Stimulated activated CD8-positive, alpha-beta memory T cell treated with anti-CD3 and anti-CD28 coated beads, Interleukin-2, amount 100 ng/mL, for 1 hour (primary cell): ENCODE data around the gene KCTD2.
"Not testable (repeated sequence)": the region's sequence is repeated elsewhere in the genome, so short reads cannot be mapped to it uniquely, and the experiment has no call there.

ENCODE experiments used
- DNase-seq, 2 donors: peaks; one replicate each; pipeline ENCODE4 v3.0.0-alpha.2; 2020; ENCODE audit warnings: low read depth in 2 of 2

Gene KCTD2

DNA sequence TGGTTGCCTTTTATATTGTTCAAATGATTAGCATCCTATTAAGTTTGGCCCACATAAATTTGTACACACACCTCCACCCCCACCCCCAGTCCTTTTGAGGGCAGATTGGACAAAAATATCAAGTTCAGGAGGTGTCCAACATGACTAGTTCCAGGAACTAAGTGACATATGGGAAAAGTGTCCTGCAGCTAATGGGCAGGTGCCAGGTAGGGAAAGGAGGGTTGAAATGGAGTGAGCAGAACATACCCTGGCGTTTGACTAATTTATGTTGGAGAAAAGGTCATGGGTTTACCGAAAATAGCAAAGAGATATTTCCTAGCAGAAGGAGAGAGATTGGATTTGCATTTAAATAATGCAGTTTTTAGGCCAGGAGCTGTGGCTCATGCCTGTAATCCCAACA lies 4.9 kb downstream of the KCTD2 start:
- no peak for DNase-seq

DNA sequence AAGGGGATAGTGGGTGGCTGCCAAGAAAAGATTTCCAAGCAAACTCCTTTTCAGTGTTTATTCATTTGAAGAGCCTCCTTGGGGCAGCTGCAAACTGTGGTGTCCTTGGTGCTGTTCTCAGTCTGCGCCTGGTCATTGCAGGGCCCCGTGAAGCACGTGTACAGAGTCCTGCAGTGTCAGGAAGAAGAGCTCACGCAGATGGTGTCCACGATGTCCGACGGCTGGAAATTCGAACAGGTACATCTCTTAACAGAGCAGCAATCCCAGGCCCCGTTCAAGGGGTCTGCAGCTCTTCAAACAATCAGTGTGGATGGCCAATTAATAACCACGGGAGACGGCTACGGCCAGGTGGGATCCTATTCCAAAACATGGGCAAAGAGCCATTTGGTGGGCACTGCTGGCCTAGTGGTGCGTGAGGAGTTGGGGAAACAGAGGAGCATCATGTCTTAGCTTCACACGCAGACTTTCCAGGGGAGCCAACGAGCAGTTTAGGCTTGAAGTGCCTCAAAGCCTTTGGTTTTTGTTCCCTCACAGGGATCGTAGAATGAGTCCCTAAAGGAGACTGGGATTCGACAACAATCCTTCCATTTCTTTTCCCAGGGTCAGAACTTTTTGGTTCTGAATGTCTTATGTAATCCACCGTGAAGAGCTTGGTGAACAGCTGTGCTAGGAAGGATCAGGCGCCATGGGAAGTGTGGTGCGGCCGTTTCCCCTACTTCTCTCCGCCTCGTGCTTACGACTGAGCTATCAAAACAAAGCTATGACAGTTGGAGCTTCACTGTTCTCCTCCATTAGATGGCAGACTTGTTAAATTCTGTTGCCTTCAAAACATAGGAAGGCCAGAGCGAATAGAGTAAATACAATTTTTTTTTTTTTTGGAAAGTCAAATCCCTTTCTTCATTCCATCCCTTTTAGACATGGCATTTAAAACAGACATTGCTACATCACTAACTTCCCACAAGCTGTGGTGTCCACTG lies 12.6 kb downstream of the KCTD2 start:
- no peak for DNase-seq

DNA sequence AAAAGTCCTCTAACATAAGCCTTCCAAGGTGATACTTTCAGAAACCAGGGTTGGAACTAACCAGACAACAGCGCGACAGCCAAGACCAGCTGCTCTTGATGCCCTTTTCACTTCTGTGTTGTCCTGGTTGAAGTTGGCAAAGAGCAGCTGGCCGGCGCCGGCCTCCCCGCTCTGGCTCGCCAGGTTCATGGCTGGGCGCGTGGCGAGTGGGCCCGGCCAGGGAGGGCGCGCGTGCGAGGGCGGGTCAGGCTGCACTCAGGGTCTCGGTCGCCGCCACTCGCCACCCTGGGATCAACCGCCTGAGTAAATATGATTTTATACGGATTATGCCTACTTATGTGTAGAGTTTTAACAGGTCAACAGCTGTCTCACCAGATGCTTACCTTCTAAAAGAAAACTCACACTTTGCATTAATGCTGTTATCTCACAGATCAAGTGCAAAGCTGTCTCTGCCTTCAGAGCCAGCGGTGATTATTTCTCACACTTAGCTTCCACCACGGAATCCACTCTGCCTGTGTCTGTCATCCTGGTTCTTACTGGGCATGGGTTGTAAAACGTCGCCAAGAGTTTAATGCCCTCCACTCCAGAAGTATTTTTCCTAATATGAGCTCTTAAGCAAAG lies 13.5 kb downstream of the KCTD2 start:
- no peak for DNase-seq

DNA sequence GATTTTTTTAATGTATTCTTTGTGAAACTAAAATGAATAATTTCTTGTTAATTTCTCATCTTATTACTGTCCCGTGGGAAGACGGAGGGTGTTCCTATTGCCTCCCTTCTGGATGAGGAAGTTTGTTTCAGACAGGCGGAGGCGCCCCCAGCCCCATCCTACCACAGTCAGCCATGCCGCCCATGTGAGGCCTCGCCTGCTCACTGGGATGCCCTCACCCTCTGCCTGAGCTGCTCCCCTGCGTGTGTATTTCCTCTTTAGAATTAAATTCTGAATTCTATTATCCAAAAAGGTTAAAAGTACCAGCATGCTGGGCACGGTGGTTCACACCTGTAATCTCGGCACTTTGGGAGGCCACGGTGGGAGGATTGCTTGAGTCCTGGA lies 14.0 kb downstream of the KCTD2 start:
- no peak for DNase-seq

DNA sequence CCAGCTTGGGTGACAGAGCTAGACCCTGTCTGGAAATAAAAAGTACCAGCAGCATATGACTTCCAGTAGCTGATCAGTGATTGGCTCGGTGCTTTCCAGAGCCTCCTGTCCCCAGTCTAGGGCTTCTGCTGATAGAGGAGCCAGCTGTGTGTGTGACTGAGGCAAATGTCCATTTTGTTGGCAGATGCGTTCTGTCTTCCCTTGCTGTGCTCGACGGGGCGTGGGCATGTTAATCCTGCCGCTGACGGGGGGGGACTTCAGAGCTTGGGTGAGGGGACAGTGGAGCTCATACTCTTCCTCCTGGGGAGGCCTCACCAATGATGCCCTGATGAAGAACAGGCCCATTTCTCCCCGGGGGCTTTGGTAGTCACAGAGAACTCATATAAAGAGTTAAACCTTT lies 14.6 kb downstream of the KCTD2 start:
- DNase-seq = no peak

DNA sequence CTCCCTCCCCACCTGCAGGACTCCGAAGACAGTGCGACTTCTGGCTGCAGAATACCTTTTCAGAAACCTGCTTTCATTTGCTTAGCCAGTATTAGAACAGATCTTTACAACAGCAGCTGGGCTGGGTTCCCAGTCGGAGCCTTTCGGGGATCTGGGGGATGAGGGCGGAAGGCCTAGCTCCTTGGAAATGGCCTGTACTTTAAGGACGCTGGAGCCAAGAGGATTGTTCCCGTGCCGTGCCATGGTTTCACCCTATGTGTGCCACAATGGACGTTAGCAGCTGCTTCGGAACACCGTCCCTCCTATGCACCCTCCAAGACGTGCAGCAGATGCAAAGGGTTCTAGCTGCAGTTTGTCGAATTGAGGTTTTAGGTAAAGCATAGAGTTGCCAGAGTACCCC lies 16.2 kb downstream of the KCTD2 start:
- no peak for DNase-seq

DNA sequence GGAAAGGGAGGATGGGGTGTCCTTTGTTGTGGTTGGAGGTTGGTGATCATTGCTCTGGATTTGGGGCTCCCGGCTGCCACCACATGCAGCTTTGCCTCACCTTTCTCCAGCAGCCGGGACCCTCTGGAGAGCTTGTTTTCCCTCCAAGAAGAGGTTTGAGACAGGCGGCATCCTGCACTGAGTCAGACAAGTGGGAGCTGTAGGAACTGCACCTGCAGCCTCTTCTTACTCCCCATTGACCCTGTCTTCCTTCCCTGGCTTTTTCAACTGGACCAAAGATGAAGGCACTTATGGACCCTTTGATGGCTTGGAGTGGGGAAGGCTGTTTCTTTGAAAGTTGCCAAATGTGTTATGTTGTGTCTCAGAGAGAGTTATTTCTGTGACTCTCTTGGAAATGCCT lies 16.6 kb downstream of the KCTD2 start:
- no peak for DNase-seq

DNA sequence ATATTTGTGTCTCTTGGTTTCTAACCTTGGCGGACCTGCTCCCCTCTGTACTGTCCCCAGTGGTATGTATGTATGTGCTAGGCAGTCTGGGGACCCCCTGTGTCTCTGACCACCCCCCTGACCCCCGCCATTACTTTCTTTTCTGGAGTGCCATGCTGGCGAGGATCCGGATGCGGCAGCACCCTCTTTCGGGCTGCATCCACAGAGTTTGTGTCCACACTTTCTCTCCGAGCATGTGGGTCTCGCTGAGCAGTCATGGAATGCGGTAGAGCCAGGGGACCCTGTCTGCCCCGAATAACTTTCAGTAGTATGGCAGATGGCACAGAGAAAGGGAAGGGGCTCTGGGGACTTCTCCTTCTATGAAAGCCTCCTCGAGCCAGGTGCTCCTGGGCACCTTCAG lies 17.0 kb downstream of the KCTD2 start:
- no peak for DNase-seq

DNA sequence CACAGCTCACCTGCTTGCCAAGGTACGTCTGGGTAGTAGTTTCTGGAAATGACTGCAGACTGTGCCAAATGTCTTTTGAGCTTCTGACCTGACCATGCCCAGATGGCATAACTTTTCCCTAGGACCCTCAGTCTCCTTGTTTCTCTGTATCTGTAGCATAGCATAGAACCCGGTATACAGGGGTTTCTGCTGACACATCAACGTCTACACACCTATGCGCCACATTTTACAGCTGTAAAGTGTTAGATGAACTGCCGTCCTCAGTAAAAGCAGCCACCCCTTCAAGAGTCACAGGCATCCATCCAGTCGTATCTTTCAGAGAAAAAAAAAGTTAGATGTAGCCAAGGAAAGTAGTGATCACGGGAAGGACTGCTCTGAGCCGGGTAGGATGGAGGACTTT lies 17.4 kb downstream of the KCTD2 start:
- DNase-seq = no peak

DNA sequence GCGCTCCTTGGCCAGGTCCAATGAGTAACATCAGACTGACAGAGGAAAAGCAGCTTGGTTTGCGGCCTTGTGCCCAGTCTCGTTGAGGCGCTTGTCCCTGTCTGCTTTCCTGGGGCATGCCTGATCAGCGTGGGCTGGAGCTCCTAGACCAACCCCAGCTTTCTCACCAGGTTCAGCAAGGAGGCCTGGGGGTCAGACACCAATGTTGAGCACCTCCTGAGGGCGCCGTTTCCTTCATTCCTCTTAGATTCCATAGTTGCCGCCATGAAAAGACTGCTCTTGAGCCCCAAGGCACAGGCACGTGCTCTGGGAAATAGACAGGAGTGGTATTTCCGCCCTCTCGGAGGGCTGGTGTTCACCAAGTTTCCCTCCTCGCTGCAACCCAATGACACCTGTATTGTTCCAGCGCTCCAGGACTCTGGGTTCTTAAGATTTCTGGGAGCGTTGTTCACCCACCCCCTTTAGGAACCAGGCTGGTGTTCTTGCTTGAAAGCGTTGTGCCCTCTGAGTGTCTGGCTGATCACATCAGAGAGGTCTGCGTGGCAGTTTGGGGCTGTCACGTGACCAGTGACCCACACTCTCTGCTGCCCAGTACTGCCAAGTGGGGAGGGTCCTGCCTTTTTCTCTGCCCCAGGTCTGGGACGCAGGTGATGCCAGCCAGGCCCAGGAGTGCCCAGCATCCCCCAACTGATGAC lies 18.0 kb downstream of the KCTD2 start:
- DNase-seq = no peak

DNA sequence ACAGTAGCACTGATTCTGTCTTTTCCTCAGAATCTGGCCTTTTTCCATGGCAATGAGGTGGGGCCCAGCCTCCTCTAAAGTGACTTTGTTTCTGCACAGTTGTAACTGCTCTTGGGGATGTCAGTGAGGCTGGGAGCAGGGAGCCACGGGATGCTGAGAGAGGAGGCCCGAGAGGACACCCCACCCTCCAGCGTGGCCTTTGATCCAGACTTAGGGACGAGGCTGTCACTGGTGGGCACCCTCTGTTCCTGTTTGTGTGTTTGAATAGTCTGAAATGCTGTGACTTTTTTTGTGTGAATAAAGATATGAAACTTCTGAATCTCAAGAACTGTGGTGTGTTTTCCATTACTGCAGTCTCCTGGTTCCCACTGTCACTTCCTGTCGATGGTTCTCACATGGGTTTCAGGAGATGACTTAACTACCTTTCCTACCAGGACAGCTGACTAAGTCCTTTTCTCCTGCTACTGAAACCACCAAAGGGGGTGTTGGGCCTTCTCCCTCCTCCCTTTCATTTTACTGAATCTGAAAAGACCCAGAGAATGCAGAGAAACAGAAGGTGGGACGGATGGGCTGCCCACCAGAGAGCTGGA lies 18.6 kb downstream of the KCTD2 start:
- DNase-seq = no peak

DNA sequence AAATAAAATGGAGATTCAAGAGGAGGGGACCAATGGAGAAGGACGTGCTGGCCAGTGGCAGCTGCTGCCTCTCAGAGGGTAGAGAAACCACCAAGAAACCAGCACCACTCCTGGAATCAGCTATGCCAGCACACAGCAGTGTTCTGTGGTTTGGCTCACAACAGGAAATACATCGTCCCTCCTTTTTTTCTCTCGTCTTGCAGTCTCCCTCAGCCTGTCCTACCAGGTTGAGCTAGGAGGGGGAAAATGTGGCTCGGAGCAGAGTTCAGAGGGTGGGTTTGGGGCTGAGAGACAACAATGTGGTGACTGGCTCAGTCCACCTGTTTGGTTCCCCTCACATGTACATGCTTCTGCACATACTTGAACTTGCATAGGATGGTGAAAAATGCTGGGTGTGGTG lies 20.8 kb downstream of the KCTD2 start:
- DNase-seq = no peak

DNA sequence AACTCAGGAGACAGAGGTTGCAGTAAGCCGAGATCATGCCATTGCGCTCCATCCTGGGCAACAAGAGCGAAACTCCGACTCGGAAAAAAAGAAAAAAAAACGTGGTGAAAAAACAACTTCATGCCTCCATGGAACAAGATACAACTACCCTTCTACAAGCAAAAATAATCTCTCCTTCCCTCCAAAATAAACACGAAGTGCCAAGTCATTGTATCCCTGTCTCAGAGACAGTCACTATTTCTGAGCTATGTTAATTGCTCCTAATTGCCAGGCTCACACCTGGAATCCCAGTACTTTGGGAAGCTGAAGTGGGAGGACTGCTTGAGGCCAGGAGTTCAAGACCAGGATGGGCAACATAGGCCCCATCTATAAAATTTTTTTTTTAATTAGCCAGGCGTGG lies 21.7 kb downstream of the KCTD2 start:
- DNase-seq = no peak

DNA sequence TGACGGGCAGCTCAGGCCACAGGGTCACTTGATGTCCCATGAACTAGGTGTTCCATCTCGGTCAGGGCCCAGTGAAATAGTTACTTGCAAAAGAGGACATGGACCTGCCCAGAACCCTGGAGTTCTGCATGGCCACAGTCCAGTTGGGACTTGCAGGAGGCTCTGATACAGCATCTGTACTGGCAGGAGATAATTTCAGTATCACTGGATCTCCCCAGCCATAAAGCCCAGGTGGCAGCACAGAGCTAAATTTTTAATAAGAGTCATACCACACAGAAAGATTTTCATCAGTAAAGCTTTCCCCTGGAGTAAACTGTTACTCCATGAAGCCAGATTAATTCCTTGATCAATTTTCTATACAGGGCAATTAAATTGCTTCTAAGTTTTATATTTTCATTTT lies 22.8 kb downstream of the KCTD2 start:
- no peak for DNase-seq

DNA sequence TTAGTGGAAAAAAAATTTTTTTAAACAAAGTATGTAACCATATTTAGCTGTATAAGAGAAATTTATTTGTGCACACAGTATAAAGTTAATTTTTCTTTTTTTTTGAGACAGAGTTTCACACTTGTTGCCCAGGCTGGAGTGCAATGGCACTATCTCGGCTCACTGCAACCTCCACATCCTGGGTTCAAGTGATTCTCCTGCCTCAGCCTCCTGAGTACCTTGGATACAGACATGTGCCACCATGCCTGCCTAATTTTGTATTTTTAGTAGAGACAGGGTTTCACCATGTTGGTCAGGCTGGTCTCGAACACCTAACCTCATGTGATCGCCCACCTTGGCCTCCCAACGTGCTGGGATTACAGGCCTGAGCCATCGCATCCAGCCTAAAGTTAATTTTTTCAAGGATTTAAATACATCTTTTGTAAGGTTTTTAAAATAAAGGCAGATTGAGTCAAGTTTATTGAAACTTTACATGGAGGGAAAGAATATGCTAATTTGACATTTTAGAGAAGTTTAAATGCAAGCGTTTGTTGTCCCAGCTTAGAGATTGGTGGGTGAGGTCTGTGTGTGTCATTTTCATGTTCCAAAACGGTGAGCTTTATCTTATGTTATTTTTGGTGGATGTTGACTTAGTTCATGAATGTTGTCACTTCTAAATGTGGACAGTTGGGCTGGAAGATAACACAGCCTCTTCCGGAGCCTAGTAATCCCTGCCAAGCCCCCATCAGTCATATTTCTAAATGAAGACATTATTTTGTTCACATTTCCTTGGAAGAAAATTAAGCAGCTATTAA lies 24.6 kb downstream of the KCTD2 start:
- DNase-seq = not testable (repeated sequence)

DNA sequence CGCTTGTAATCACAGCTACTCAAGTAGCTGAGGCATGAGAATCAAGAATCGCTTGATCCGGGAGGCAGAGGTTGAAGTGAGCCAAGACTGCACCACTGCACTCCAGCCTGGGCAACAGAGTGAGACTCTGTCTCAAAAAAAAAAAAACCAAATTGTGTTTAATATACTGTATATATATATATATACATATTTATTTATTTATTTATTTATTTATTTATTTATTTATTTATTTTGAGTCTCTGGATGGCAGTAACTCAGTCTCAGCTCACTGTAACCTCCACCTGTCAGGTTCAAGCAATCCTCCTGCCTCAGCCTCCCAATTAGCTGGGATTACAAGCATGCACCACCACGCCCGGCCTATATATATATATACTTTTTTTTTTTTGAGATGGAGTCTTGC lies 25.9 kb downstream of the KCTD2 start:
- DNase-seq = not testable (repeated sequence)

DNA sequence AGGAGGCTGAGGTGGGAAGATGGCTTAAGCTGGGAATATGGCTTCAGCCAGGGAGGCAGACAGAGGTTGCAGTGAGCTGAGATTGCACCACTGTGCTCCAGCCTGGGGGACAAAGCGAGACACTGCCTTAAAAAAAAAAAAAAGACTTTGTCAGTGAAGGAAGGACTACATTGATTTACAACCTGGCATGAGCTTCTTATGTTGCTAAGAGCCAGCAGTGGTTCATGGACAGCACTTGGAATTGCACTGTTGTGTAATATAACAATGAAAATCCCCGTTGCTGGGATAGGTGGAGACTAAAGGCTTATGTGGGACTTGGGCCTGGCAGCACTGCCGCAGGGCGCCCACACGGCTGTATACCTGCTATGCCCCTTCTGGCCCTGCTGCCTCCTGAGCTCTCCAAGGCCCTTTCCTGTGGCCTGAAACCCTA lies 26.6 kb downstream of the KCTD2 start:
- no peak for DNase-seq

DNA sequence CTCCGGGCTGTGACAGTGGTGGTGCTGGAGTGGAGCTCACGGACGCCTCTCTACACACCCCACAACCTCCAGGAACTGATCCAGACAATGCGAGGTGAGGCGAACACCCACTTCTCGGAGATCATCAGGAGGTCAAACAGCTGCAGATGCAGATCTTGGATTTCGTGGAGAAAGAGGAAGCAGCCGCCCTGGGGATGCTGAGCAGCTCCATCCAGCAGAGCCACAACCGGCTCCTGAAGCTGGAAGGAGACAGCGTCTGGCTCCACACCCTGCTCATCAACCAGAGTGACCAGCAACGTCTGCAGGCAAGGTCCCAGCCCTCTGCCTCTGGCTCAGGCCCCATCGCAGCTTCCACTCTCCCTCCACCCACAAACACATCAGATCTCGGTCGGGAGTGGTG lies 27.5 kb downstream of the KCTD2 start:
- no peak for DNase-seq

DNA sequence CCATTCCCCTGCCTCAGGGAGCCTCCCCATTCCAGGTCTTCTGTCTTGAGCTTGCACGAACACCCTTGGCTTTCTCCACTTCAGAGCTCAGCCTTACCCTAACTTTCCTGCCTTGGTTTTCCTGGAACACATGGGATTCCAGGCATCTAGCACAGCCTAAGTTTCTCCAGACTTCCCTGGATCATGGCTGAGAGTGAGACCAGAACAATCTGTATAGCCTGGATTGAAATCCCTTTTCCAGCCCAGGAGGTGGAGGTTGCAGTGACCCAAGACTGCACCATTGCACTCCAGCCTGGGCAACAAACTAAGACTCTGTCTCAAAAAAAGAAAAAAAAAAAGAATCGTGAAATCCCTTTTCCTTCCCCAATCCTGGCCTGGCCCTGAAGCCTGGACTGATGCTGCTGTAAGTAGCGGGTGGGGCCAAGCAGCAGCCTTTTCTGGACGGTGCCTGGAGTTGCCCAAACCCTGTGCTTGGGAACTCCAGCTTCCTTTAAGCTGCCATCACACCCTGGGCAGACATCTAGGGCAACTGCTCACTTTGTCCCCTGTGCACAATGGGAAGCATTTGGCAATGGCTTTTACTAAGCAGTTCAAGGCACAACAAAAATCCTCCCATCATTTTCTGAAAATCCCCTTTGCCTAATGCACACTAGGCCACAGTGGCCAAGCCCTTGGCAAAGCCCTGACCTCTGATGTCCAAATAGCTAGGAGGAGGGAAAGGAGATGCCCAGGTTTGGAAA lies 28.7 kb downstream of the KCTD2 start:
- DNase-seq = no peak

DNA sequence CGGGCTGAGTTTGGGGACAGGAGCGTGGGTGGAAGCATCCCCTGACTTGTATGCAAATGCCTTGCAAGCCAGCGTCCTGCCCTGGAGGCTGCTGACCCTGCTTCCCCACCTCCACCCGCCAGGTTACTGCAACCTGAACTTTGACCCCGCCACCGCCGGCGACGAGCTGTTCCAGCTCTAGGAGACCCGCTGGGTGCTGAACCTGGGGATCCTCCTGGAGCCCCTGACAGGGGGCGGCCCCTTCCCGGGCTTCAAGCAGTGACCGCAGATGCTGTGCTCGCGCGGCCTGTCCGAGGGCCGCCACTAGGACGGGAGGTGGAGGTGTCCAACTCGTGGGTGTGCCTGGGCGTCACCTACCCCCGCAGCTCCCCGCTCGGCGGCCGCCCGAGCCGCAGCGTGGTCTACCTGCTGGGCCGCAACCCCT lies 30.1 kb downstream of the KCTD2 start:
- DNase-seq = no peak
